ENCODE results near the gene EYA4.

The EYA4 gene

DNA sequence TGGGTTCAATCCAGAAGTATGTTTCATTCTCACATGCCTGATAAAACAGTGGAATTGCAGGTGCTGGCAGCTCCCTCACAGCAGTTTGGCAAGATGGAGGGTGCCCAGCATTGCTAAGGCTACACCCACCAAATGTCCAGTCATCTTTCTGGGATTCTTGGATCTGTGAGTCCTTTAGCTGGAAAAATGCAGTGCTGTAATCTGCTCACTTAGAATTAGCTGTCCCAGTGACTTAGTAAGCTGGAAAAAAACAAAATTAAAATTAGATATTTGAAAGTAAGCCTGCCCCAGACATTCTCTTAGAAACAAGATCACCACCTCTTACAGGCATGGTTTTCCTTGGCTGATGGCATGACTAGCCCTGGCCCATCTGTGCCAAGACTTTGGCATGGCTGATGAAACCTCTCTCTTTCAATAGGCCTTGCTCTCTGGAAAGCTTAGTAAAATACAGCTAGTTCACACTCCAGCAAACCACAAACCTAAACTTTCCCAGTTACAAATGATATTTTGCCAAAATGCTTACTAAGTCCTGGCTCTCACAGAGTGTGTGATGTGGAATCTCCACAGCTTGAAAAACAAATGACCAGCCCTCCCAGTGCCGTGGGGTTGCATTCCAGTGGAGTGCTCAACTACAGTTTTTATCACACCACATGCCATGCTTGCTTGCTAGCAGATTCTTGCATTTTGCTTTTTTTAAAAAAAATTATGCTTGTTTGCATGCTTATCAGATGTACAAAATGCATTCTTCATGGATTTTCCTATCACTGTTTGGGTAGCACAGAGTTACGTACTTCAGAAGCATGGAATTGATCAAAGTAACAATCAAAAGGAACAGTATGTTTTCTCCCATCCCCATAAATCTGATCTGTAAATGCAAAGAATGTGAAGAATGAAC lies 261.5 kb downstream of the EYA4 start:
- in situ Hi-C loops (cut with MboI; ENCODE audit: low sequenced_read_pairs): no loop called here

DNA sequence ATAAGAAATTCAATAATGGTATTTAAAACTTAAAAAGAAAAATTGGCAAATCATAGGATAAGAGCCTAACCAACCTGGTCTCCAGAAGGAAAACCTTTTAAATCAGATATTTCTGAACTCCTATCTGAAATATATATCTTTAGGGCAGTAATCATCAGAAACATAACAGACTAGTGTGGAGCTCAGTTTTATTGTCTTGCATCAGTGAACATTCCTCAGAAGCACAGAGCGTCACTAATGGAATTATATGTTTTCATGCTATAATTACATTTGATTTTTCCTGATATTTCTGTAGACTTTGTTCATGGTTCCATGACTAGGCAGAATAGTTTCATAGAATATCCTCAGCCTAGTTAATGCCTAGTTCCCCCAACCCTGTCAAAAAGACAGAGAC lies 262.2 kb downstream of the EYA4 start:
- in situ Hi-C loops (cut with MboI; ENCODE audit: low sequenced_read_pairs): no loop called here

- in situ Hi-C loops (cut with MboI; ENCODE audit: low sequenced_read_pairs): no loop called here
Measured at GRCh38 chr6:133504158-133504557, 263.0 kb downstream of the EYA4 start.

- in situ Hi-C loops (cut with MboI; ENCODE audit: low sequenced_read_pairs): no loop called here
Measured at GRCh38 chr6:133504761-133505160, 263.6 kb downstream of the EYA4 start.

DNA sequence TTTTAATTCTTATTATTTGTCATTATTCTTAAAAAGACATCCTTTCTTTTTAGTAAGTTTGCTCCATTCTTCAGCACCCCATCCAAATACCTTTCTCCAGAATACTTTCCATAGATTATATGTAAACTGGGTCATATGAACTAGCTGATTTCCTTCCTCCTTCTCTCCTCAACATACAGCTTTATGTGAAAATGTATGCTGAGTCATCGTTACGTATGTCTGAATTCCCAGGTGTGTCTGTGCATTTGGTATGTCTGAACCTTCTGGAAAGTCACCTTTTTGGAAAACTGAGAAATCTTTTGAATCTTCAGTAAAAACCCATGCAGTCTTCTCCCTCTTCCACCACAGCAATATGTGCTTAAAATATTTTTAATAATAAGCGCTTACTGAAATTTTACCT lies 264.5 kb downstream of the EYA4 start:
- in situ Hi-C loops (cut with MboI; ENCODE audit: low sequenced_read_pairs): no loop called here

DNA sequence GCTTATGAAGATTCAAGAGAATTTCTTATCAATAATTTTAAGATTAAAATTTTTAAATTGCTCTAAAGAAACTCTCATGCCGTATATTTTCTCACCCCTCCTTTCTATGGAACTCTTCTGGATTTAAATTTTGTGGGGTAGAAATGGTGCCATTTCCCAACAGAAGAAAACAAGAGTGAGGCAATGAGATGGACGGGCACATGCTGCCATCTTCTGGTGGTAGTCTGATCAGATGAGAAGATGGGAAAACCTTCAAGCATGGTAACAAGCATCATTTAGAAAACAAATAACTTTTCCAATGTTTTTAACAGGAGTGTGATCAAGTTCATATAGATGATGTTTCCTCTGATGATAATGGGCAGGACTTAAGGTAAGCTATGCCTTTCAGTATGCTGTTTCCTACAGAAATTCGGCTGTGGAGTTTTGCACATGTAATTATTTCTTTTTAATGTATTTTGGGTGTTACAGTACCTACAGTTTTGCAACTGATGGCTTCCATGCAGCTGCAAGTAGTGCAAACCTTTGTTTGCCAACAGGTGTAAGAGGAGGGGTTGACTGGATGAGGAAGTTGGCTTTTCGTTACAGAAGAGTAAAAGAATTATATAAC lies 271.4 kb downstream of the EYA4 start:
- in situ Hi-C loops (cut with MboI; ENCODE audit: low sequenced_read_pairs): no loop called here

- in situ Hi-C loops (cut with MboI; ENCODE audit: low sequenced_read_pairs): no loop called here
Measured at GRCh38 chr6:133523816-133524215, 282.7 kb downstream of the EYA4 start.

GRCh38 chr6:133526436-133526835 lies 285.3 kb downstream of the EYA4 start:
- in situ Hi-C loops (cut with MboI; ENCODE audit: low sequenced_read_pairs): no loop called here

DNA sequence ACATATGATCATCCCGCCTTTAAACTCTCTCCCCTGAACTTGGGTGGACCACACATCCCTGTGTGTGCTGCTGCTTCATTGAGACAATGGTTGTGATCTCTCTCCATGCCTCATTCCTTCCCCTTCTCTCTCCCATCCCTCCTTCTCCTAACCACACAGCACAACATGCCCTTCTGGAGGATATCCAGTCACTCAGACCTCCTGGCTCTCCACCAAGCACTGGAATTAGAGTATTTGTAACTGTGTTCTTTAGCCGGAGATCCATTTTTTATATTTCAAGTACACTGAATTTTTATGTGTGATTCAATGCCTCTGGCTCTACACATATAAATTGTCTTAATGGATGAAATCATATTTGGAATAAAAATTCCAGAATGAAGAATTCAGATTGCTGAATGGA lies 287.4 kb downstream of the EYA4 start:
- in situ Hi-C loops (cut with MboI; ENCODE audit: low sequenced_read_pairs): no loop called here

DNA sequence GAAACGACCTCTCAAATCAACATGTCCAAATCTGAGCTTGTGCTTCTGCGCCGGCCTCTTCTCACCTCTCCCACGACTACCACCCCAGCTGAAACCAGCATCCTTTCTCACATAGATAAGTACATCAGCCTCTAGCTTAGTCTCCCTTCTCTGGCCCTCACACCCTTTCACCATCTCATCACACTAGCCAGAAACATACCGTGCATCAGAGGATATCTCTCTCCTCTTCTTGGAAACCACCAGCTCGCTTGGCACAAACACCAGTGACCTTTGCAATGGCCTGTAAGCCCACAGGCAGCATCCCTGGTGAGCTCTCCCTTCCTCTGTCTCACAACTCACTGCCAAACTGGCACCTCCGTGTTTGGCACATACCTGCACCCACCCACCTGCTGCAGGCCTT lies 291.8 kb downstream of the EYA4 start:
- in situ Hi-C loops (cut with MboI; ENCODE audit: low sequenced_read_pairs): no loop called here

DNA sequence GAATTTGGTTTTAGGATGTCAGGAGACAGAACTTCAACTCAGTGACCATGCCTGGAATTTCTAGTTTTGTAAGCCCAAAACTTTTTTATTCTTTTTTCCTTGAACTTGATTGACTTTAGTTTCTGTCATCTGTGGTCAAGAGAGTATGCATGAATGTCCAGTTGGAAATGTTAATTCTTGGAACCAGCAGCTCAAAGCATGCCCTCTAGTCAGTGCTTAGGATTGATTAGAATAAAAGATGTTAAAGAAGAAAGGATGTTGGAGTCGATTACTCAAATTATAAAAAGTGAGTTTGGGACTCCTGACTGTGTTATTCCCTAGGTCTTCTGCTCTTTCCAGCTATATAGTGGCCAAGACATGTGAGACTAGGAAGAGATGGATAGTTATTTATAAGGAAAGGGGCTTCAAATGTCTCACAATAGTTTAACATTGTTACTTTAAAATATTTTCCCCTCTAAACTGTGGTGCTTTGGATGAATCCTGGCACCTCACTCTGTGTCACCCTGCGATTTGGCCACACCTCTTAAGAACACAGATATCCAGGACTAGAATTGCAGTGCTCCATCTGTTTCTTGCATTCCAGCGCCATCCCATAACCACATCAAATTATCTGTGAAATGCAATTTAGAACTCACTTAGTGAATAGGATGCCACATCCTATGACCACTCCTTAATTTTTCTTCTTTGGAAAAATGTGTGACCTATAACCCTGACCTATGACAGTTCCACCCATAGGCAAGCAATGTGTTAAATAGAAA lies 298.5 kb downstream of the EYA4 start:
- in situ Hi-C loops (cut with MboI; ENCODE audit: low sequenced_read_pairs): no loop called here

GRCh38 chr6:133540361-133540760 lies 299.2 kb downstream of the EYA4 start:
- in situ Hi-C loops (cut with MboI; ENCODE audit: low sequenced_read_pairs): no loop called here

- in situ Hi-C loops (cut with MboI; ENCODE audit: low sequenced_read_pairs): no loop called here
Measured at GRCh38 chr6:133541040-133541439, 299.9 kb downstream of the EYA4 start.

- in situ Hi-C loops (cut with MboI; ENCODE audit: low sequenced_read_pairs): no loop called here
Measured at GRCh38 chr6:133542056-133542821, 301.1 kb downstream of the EYA4 start.

DNA sequence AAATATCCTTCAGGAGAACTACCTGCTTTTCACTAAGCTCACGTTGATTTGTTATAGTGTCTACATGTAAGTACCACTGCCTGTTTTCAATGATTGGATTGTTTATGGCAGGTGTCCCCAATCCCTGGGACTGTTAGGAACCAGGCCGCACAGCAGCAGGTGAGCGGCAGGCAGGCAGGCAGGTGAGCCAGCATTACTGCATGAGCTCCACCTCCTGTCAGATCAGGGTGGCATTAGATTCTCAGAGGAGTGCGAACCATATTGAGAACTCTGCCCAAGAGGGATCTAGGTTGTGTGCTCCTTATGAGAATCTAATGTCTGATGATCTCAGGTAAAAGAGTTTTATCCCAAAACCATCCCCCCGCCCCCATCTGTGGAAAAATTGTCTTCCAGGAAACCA lies 303.3 kb downstream of the EYA4 start:
- in situ Hi-C loops (cut with MboI; ENCODE audit: low sequenced_read_pairs): no loop called here

GRCh38 chr6:133546098-133546497 lies 304.9 kb downstream of the EYA4 start:
- in situ Hi-C loops (cut with MboI; ENCODE audit: low sequenced_read_pairs): no loop called here

- in situ Hi-C loops (cut with MboI; ENCODE audit: low sequenced_read_pairs): no loop called here
Measured at GRCh38 chr6:133547136-133547535, 306.0 kb downstream of the EYA4 start.

DNA sequence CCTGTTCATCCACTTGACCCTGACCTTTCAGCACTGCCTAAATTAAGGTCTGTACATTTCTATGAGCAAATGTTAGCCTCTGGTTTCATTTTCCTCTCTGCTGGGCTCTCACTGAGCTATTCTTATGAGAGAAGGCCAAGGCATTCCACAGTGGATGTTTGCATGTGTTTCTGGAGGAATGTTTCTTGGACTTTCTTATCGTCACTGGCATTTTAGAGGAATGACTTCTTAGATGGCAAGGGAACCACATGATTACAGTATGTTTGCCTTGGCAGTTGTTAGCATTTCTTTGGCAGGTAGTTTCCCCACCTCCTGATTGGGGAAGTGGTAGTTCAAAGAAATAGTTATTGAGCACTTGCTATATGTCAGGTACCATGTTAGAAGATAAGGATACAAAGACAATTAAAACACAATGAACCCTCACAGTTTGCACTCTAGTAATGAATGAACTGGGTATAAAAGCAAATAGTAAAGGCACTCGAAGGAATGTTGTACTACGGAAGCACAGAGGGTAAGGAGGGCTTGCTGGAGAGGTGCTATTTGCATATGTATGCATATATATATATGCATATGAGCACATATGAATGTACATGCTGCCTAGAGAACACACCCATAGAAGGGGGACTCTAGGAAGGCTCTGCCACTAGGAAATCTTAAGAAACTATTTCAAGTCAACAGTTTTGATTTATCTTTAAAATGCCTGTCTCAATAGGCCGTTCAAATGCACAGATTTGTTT lies 307.4 kb downstream of the EYA4 start:
- in situ Hi-C loops (cut with MboI; ENCODE audit: low sequenced_read_pairs): no loop called here

DNA sequence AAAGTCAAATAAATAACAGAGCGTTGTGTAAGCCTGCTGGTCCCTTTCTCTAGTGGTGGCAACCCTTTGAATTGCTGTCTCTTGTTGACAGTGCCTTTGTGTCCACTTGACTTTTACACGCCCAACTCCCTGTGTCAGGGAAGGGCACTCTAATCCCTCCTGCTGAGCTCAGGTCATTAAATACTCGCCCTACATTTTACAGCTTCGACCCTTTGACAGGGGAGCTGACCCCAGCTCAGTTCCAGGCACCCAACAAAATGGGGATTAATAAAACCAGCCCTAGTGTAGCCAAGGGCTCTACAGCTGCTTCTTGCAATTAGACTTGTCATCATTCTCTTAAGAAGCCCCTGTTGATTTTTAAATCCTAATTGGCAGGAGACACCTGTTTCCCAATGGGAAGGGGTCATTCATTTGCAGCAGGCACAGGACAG lies 308.2 kb downstream of the EYA4 start:
- in situ Hi-C loops (cut with MboI; ENCODE audit: low sequenced_read_pairs): no loop called here

- in situ Hi-C loops (cut with MboI; ENCODE audit: low sequenced_read_pairs): loop anchor here (25.0 kb wide), 2 partner anchors 362 to 537 kb away; no protein-coding TSS in a partner anchor
Measured at GRCh38 chr6:133550026-133550425, 308.9 kb downstream of the EYA4 start.

All from HL-60/S4 (cell line).